Esophagus muscularis mucosa (tissue), 3 donors: ENCODE results near the gene SIRPA.

ENCODE experiments used
- POLR2A ChIP-seq: fragments of 450-650 bp; IDR thresholded peaks from one replicate; pipeline ENCODE4 v1.6.1; 2017; ENCODE audit warnings: antibody characterized with exemption, moderate library complexity, mild to moderate bottlenecking, low read depth
- TF ChIP-seq, protein P1 (sequence below), 3 experiments: fragments of 200-600 bp in 2 of 3; fragments of 450-650 bp in 1 of 3; sonication (generic) in 2 of 3; IDR thresholded peaks; one replicate each; pipeline ENCODE4 v1.5.1; 2017 to 2019; ENCODE audit warnings: antibody characterized with exemption in 3 of 3, mild to moderate bottlenecking in 2 of 3, moderate library complexity in 1 of 3

DNA sequence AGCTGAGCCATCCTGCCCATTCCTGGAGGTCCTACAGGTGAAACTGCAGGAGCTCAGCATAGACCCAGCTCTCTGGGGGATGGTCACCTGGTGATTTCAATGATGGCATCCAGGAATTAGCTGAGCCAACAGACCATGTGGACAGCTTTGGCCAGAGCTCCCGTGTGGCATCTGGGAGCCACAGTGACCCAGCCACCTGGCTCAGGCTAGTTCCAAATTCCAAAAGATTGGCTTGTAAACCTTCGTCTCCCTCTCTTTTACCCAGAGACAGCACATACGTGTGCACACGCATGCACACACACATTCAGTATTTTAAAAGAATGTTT is 44.0 kb downstream of the SIRPA start:
- no peak for TF ChIP-seq POLR2A
- TF ChIP-seq, protein P1, sequence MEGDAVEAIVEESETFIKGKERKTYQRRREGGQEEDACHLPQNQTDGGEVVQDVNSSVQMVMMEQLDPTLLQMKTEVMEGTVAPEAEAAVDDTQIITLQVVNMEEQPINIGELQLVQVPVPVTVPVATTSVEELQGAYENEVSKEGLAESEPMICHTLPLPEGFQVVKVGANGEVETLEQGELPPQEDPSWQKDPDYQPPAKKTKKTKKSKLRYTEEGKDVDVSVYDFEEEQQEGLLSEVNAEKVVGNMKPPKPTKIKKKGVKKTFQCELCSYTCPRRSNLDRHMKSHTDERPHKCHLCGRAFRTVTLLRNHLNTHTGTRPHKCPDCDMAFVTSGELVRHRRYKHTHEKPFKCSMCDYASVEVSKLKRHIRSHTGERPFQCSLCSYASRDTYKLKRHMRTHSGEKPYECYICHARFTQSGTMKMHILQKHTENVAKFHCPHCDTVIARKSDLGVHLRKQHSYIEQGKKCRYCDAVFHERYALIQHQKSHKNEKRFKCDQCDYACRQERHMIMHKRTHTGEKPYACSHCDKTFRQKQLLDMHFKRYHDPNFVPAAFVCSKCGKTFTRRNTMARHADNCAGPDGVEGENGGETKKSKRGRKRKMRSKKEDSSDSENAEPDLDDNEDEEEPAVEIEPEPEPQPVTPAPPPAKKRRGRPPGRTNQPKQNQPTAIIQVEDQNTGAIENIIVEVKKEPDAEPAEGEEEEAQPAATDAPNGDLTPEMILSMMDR (IDR thresholded peaks at IDR 0.05), result no peak
